Muscle of leg (tissue), 11 donors: ENCODE measurements around the gene TYRO3. TPM values are rescaled to one million over a fixed set of nuclear protein-coding genes. Genes with fewer than 3 reads are reported as not detected.
"Not testable (repeated sequence)": the region's sequence is repeated elsewhere in the genome, so short reads cannot be mapped to it uniquely, and the experiment has no call there.

ENCODE experiments used
- DNase-seq: peaks from one replicate; pipeline ENCODE4 v3.0.0; 2013
- H3K27ac ChIP-seq: one replicate; pipeline ENCODE4 v1.5.1; 2013; ENCODE audit warnings: mild to moderate bottlenecking, low read length, control low read depth
- H3K27me3 ChIP-seq: one replicate; pipeline ENCODE4 v1.6.1; 2013; ENCODE audit warnings: low read length; ENCODE audit not compliant: control insufficient read depth, insufficient read depth
- H3K36me3 ChIP-seq: one replicate; pipeline ENCODE4 v1.6.1; 2013; ENCODE audit warnings: low read length; ENCODE audit not compliant: control insufficient read depth, insufficient read depth
- H3K4me1 ChIP-seq: one replicate; pipeline ENCODE4 v1.6.1; 2013; ENCODE audit warnings: low read length; ENCODE audit not compliant: control insufficient read depth, insufficient read depth
- H3K4me3 ChIP-seq: one replicate; pipeline ENCODE4 v1.5.1; 2013; ENCODE audit warnings: low read length, control low read depth
- H3K9me3 ChIP-seq: replicated peaks from 2 replicates; pipeline ENCODE4 v1.6.1; 2013; ENCODE audit warnings: low read depth, low read length; ENCODE audit not compliant: control insufficient read depth
- WGBS: methylation state at CpG from one replicate; pipeline ENCODE4 v1.1.5; 2013; ENCODE audit warnings: missing lambda C conversion rate; ENCODE audit not compliant: insufficient coverage; 5-methylcytosine and 5-hydroxymethylcytosine counted together
- polyA plus RNA-seq, 8 donors: library from polyadenylated mRNA; unstranded; fragments of 120-200 nt; gene quantifications; one replicate each; pipeline versions ENCODE4 v1.2.1 to v1.2.3, GENCODE V29; 2013; ENCODE audit warnings: inconsistent platforms in 1 of 8, low replicate concordance in 1 of 8; ENCODE audit not compliant: insufficient read length in 8 of 8, insufficient read depth in 1 of 8
- total RNA-seq: library from RNA; stranded (reverse); fragments of 120-200 nt; gene quantifications from one replicate; pipeline ENCODE4 v1.2.4, GENCODE V29; 2013

Gene TYRO3
- total and polyA plus RNA-seq, 9 donors: 13.9 to 37.9 (median 23.6) TPM

DNA sequence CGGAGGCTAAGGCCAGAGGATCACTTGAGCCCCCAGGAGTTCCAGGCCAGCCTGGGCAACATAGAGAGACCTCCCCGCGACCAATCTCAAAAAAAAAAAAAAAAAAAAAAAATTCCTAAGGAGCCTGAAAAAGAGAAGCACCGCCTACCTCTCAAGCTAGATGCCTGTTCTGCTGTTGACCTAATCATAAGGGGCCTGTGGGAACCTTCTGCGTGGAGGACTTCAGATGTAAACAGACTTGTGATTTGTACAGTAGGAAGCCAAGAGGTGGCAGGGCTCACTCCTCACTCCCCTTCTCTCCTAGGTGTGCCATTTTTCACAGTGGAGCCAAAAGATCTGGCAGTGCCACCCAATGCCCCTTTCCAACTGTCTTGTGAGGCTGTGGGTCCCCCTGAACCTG is 3.2 kb downstream of the TYRO3 start:
- Histone ChIP-seq H3K9me3 (no peaks in the 10 kb centered on the region), H3K36me3 (peaks cover under 1% of the 10 kb centered on the region), H3K4me1 (peaks cover 64% of the 10 kb centered on the region), H3K27me3 (peaks cover 11% of the 10 kb centered on the region), H3K27ac (peak overlapping the region; percentile 64), H3K4me3 (no peak overlapping the region)
- WGBS: no CpG with 5 or more reads among the region's 5 CpGs
- DNase-seq: no peak

DNA sequence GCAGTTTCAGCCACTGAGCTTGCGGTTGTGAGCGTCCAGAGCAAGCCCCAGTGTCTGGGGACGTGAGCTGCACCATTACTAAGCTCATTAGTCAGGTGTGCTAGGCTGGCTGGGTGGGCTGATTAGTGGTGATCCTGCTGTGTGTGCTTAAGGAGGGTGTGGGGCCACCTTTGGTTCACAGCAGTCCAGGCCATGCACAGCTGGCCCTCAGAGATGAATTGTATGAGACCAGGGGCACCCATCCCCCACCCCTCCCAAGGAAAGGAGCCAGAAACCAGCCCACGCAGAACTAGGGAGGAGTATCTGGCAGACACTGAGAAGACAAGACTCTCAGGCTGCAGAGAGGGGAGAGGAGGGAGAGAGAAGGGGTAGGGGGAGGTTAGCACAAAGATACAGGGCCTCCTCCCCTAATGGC is 3.8 kb downstream of the TYRO3 start:
- DNase-seq: peak; percentile 79
- Histone ChIP-seq H3K4me1 (peaks cover 62% of the 10 kb centered on the region), H3K4me3 (no peak overlapping the region), H3K27ac (peak overlapping the region; percentile 44), H3K27me3 (peaks cover 11% of the 10 kb centered on the region), H3K9me3 (no peaks in the 10 kb centered on the region), H3K36me3 (peaks cover 4% of the 10 kb centered on the region)
- WGBS: 29% methylated on average over 3 of the region's 4 CpGs

DNA sequence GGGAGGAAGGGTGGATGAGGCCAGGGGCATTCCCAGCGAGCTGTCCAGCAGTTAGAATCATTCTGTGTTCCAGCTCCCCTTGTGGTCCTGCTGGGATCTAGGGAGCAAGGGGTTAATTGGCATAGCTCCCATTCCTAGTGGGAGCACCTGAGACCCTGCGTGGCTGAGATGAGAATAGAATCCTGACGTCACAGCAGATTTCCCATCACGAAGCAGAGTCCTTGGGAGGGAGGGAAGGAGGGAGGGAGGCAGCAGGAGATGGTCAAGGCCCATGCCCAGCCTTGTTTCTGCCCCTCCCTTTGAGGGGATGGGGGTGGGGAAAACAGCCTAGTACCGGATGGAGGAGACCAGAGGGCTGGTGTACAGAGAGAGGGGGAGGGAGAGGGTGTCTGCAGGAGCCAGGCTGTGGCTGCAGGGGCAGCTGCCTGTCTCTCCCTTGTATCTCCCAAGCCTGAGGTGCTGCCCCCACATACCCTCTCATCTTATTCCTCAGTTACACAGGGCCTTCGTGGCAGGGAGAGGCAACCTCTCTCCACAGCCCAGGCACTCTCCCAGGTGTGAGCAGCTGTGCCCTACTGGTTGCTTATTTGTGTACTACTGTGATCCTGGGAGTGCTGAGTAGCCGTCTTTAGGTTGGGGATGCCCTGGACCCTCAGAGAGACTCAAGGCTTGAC is 5.4 kb downstream of the TYRO3 start:
- H3K9me3 ChIP-seq: no peaks in the 10 kb centered on the region
- peaks cover 11% of the 10 kb centered on the region for H3K27me3 ChIP-seq
- peaks cover 67% of the 10 kb centered on the region for H3K4me1 ChIP-seq
- DNase-seq: peak; percentile 58
- peaks cover 15% of the 10 kb centered on the region for H3K36me3 ChIP-seq
- H3K27ac ChIP-seq: no peak overlapping the region
- WGBS: 26% methylated on average over 3 of the region's 7 CpGs
- H3K4me3 ChIP-seq: no peak overlapping the region

DNA sequence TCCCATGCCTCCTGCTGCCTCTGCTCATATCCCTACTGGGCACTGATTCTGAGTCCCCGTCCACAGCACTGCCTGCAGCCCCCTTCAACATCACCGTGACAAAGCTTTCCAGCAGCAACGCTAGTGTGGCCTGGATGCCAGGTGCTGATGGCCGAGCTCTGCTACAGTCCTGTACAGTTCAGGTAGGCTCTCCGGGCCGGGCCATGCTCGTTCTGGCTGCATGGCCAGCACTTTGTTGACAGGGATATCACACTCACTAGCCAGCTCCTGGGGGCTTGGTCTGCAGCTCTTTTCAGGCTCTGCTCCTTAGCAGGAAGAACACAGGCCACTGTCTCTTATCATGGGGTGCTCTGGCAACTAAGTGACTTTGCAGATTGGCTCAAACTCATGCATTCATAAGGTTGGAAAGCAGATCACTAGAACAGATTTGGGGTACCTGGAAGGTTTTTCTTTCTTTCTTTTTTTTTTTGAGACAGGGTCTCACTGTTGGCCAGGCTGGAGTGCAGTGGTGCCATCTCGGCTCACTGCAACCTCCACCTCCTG is 6.0 kb downstream of the TYRO3 start:
- Histone ChIP-seq H3K36me3 (peaks cover 21% of the 10 kb centered on the region), H3K4me3 (no peak overlapping the region), H3K9me3 (no peaks in the 10 kb centered on the region), H3K4me1 (peaks cover 62% of the 10 kb centered on the region), H3K27ac (no peak overlapping the region), H3K27me3 (peaks cover 5% of the 10 kb centered on the region)
- no peak for DNase-seq
- WGBS: 67% methylated on average over 7 of the region's 8 CpGs

DNA sequence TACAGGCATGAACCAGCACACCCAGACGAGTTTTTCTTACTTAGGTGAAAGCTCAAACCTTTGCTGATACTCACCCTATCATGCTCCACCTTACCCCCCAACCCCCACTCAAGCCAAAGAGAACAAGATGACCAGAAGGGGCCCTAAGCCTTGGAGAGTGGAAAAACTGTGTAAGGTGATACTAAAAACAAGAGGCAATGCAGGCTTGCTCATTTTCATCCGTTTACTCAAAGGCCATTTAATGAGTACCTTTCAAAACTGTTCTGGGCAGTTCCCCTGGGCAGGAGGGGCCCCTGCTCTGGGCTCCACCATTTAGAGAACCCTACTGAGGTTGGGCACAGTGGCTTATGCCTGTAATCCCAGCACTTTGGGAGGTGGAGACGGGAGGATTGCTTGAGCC is 6.7 kb downstream of the TYRO3 start:
- DNase-seq: no peak
- WGBS: 33% methylated on average over 2 of the region's 3 CpGs

DNA sequence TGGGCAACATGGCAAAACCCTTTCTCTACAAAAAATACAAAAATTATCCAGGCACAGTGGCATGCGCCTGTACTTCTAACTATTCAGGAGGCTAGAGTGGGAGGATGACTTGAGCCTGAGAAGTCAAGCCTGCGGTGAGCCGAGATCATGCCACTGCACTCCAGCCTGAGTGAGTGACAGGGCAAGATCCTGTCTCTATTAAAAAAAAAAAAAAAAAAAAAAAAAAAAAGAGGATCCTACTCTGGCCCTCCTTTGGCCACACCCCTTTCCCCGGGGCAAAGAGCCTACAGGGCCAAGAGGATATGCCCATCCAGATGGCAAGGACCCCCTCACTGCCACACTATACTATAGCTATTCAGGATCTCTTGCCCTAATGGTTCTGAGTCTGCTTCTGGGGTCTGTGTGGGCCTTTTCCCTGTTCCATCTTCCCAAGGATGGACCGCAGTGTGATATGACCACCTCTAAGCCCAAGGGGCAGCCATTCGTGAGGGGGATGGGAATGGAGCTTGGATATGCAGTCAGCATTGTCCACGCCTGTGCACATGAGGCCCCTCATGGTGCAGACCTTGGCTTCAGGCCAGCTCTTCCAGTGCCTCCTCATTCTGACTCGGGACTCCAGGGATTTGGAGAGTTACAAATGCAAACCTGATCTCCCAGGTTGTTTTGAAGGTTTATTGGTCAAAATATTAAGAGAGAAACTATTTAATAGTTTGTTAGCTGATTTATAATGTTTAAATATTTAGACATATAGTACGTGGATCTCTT is 7.3 kb downstream of the TYRO3 start:
- H3K4me1 ChIP-seq: peaks cover 49% of the 10 kb centered on the region
- WGBS: 43% methylated on average over 1 of the region's 9 CpGs

More for the DNA sequence above, 6.7 kb downstream of the TYRO3 start:
- H3K4me3 ChIP-seq: no peak overlapping the region
- peaks cover 26% of the 10 kb centered on the region for H3K36me3 ChIP-seq
- H3K4me1 ChIP-seq: peaks cover 55% of the 10 kb centered on the region
- no peaks in the 10 kb centered on the region for H3K9me3 ChIP-seq
- no peak overlapping the region for H3K27ac ChIP-seq
- no peaks in the 10 kb centered on the region for H3K27me3 ChIP-seq

DNA sequence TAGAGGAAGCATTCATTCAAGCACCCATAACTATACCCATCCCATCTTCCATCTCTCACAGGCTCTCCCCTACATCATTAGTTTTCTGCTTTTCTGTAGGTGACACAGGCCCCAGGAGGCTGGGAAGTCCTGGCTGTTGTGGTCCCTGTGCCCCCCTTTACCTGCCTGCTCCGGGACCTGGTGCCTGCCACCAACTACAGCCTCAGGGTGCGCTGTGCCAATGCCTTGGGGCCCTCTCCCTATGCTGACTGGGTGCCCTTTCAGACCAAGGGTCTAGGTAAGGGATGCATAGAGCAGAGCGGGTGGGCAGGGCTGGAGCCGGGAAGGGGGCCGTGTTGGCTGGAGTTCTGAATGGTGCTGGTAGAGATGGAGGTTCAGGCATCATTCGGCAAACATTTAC is 8.2 kb downstream of the TYRO3 start:
- Histone ChIP-seq H3K9me3 (no peaks in the 10 kb centered on the region), H3K36me3 (peaks cover 40% of the 10 kb centered on the region), H3K27ac (no peak overlapping the region), H3K4me1 (peaks cover 40% of the 10 kb centered on the region), H3K27me3 (no peaks in the 10 kb centered on the region), H3K4me3 (no peak overlapping the region)
- 100% methylated on average over 1 of the region's 6 CpGs for WGBS
- no peak for DNase-seq

More for the DNA sequence above, 7.3 kb downstream of the TYRO3 start:
- H3K36me3 ChIP-seq: peaks cover 30% of the 10 kb centered on the region
- H3K27me3 ChIP-seq: no peaks in the 10 kb centered on the region
- DNase-seq: no peak
- H3K4me3 ChIP-seq: no peak overlapping the region
- H3K9me3 ChIP-seq: no peaks in the 10 kb centered on the region
- H3K27ac ChIP-seq: no peak overlapping the region

DNA sequence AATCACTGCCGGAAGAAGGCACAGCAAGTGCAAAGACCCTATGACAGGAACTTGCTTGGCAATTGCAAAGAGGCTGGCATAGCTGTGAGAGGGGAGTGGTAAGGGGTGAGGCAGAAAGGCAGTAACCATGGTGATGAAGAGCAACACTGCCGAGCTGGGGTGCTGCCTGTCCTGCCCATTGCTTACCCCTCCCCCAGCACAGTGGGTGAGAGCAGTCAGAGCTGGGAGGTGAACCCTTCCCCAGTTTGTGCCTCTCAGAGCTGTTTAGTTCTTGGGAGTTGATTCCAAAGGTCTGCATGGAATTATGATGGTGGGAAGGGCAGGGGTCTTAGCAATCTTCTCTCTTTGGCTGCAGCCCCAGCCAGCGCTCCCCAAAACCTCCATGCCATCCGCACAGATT is 8.8 kb downstream of the TYRO3 start:
- Histone ChIP-seq H3K27me3 (no peaks in the 10 kb centered on the region), H3K27ac (no peak overlapping the region), H3K4me3 (no peak overlapping the region), H3K4me1 (peaks cover 34% of the 10 kb centered on the region), H3K36me3 (peaks cover 45% of the 10 kb centered on the region), H3K9me3 (no peaks in the 10 kb centered on the region)
- 83% methylated on average over 2 of the region's 4 CpGs for WGBS
- DNase-seq: no peak

DNA sequence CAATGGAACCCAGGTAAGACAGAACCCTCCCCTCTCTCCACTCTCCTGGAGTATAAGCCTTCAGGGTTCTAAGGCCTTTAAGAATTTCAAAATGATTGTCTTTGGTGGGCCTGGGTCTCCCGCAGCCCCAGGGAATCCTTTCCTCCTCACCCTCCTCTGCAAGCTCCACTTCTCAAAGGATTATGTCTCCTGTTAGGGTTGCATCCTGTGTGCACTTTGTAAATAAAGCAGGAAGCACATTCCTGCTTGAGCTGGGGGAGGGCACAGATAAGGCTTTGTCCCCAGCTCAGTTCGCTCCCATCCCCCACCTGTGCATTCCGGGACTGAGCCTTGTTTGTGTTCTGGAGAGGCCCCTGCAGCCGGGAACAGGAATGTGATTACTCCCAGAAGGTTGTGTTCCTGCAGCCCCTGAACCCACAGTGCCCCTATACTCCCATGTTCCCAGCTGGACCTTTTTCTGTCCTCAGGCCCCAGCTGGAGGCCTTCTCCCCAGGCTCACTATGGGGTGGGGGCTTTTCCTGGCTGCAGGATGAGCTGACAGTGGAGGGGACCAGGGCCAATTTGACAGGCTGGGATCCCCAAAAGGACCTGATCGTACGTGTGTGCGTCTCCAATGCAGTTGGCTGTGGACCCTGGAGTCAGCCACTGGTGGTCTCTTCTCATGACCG is 9.5 kb downstream of the TYRO3 start:
- H3K4me1 ChIP-seq: peaks cover 28% of the 10 kb centered on the region
- H3K27me3 ChIP-seq: no peaks in the 10 kb centered on the region
- H3K27ac ChIP-seq: no peak overlapping the region
- DNase-seq: no peak
- H3K9me3 ChIP-seq: no peaks in the 10 kb centered on the region
- H3K4me3 ChIP-seq: no peak overlapping the region
- WGBS: 30% methylated on average over 6 of the region's 8 CpGs
- H3K36me3 ChIP-seq: peaks cover 51% of the 10 kb centered on the region

DNA sequence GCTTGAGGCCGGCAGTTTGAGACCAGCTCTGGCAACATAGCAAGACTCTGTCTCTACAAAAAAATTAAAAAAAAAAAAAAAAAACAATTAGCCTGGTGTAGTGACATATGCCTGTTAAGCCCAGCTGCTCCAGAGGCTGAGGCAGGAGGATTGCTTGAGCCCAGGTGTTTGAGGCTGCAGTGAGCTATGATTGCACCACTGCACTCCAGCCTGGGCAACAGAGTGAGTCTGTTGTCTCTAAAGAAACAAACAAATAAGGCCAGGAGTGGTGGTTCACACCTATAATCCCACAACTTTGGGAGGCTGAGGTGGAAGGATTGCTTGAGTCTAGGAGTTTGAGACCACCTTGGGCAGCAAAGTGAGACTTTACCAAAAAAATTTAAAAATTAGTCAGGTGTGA is 10.2 kb downstream of the TYRO3 start:
- H3K27me3 ChIP-seq, DNase-seq, H3K27ac ChIP-seq, H3K4me3 ChIP-seq, H3K9me3 ChIP-seq: not testable (repeated sequence)
- H3K36me3 ChIP-seq: peaks cover 58% of the 10 kb centered on the region
- no CpG with 5 or more reads among the region's 1 CpG for WGBS
- H3K4me1 ChIP-seq: peaks cover 22% of the 10 kb centered on the region
